ENCODE data around the gene RAP1GAP2.

DNA sequence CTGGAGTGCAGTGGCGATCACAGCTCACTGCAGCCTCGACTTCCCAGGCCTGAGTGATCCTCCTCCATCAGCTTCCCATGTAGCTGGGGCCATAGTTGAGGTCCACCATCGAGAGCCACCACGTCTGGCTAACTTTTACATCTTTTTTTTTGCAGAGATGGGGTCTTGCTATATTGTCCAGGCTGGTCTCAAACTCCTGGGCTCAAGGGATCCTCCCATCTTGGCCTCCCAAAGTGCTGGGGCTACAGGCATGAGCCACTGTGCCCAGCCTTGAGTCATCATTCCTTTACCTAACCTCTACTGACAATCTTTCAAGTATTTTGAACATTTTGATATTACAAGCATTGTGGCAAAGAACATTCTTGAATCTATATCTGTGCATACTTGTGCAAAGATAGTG lies 37.4 kb upstream of the RAP1GAP2 start:
- TF ChIP-seq, protein P1, sequence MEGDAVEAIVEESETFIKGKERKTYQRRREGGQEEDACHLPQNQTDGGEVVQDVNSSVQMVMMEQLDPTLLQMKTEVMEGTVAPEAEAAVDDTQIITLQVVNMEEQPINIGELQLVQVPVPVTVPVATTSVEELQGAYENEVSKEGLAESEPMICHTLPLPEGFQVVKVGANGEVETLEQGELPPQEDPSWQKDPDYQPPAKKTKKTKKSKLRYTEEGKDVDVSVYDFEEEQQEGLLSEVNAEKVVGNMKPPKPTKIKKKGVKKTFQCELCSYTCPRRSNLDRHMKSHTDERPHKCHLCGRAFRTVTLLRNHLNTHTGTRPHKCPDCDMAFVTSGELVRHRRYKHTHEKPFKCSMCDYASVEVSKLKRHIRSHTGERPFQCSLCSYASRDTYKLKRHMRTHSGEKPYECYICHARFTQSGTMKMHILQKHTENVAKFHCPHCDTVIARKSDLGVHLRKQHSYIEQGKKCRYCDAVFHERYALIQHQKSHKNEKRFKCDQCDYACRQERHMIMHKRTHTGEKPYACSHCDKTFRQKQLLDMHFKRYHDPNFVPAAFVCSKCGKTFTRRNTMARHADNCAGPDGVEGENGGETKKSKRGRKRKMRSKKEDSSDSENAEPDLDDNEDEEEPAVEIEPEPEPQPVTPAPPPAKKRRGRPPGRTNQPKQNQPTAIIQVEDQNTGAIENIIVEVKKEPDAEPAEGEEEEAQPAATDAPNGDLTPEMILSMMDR (IDR thresholded peaks at IDR 0.05), result no peak
- TF ChIP-seq POLR2A (IDR thresholded peaks at IDR 0.05), result no peak
- TF ChIP-seq POLR2AphosphoS5 (IDR thresholded peaks at IDR 0.05; ENCODE audit: insufficient read depth in 1 of 2, low read depth in 1 of 2), result no peak
